HG03342 (cell line): Measurements from ENCODE around the gene SNW1.

Source experiments
- ATAC-seq: cut with Tn5 transposase; IDR thresholded peaks from one replicate; pipeline ENCODE4 v1.9.1; 2021; ENCODE audit warnings: mild to moderate bottlenecking, moderate library complexity; ENCODE audit not compliant: unreplicated experiment

SNW1 gene

GRCh38 chr14:77674931-77675330 is 86.0 kb downstream of the SNW1 start:
- ATAC-seq, result no peak

- no peak for ATAC-seq
These were observed 87.8 kb downstream of the SNW1 start for GRCh38 chr14:77673193-77673592.
